ENCODE results near the gene JAML.
A peak's percentile ranks its signal among the peaks of the same experiment; 100 is the strongest.
"Not testable (repeated sequence)": the region's sequence is repeated elsewhere in the genome, so short reads cannot be mapped to it uniquely, and the experiment has no call there.

Gene JAML

DNA sequence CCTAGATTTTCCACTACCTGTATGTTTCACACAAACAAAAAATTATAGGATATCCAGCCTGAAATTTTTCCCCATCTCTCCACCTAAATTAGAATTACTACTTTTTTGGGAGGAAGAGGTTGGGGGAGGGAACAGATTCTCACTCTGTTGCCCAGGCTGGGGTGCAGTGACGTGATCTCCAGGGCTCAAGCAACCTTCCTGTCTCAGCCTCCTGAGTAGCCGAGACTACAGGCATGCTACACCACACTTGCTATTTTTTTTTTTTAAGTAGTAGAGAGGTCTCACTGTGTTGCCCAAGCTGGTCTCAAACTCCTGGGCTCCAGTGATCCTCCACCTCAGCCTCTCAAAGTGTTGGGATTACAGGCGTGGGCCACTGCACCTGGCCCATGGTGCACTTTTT lies 9.5 kb downstream of the JAML start:
- DNase-seq = no peak

DNA sequence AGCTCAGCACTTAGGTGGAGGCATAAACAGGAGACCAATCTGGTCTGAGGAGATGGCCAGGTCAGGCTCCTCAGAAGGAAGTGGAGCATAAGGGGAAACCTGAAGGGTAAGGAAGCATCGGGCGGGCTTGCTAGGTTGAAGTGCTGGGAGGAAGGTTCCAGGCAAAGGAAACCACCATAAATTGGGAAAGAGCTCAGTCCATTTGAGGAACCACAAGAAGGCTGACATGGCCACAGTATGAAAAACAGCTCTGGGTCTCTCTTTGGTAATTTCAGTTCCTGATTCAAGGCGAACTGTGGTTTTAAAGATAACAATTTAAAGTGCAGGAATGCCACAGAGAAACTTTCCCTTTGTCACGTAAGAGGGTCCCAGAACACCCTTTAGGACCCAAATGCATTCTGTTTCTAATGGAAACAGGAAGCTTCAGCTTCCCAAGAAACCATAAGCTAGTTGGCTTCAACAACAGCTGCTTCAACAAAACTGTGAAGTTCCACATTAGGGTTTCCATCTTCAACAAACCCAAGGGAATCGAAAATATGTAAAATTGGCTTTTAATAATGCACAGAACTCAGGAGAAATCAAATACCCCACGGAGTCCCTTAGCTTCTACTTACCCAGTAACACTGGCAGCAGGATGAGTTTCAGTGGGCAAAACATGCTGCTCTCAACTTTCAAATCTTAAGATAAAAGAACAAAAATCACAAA lies 10.4 kb downstream of the JAML start:
- DNase-seq = no peak

DNA sequence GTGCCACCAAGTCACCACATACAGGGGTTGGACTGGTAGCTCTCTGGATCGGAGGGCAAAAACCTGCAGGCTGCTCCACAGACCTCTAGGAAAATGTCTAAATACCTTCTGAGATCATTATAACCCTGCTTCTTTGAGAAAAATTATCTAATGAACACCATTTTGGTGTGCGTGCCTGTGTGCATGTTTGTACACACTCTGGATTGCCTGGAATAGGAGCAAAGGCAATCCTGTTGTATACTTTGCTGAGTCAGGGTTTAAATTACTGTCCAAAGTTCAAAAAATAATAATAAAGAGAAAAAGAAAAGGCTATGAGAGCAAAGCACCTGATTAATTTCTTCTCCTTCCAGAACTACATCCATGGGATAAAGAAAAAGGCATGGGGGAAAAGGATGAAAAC lies 11.0 kb downstream of the JAML start:
- no peak for DNase-seq

DNA sequence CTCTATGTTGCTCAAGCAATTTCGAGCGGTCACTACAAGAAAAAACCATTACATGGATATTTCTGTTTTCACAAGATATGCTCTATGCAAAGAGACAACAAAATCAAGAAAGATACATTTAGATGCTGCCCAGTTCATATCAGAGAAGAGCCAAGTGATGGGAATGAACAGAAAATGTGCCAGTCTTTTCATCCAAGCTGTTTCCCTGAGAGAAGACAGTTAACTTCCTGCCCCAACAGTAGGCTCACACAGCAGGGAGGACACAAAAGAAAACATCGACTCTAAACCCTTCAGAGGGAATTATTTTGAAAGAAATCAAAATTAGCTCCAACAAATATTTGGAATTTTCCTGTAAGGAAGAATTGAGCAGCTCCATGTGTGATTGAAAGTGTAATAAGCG lies 11.6 kb downstream of the JAML start:
- no peak for DNase-seq

DNA sequence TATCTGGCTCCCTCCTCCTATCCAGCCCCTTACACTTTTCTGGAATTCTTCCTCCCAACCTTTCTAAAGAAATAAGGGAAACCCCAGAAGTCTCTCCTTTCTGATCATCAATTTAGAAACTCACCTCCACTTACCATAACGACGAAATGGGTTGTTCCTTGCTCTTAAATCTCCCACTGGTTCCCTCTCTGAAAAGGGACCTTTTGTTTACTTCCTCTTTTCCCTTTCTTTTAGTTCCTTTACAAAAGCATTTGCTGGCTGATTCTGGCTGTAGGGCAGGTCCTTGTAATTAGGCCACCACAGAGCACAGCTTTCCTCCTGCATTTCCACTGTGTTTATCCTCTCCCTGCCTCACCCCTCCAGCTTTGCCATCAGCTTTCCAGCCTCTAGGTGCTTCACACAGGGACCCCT lies 12.0 kb downstream of the JAML start:
- no peak for DNase-seq

DNA sequence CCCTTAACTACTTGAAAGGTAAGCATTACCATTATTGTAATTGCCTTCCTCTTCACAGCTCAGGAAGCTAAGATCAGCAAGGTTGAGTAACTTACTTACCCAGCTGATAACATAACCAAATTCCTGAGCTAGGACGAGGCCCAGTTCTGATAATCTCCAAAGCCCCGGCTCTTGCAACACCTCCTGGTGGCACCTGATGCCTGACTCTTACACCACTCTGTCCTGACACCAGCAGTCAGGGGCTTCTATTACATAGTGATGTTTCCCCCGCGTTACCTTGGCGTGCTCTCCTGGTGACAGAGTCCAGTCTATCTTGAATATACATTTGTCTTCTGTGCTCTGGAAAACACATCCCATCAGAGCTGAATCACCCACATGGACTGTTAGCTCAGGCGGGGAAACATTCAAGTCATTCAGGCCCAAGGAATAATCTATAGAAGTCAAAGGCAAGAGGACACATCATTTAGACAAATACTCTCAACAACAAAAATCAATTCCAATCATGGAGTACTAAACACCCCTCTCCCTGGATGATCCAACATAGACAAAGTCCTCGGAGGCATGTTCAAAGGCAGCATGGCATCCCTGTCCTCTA lies 12.6 kb downstream of the JAML start:
- DNase-seq = no peak

DNA sequence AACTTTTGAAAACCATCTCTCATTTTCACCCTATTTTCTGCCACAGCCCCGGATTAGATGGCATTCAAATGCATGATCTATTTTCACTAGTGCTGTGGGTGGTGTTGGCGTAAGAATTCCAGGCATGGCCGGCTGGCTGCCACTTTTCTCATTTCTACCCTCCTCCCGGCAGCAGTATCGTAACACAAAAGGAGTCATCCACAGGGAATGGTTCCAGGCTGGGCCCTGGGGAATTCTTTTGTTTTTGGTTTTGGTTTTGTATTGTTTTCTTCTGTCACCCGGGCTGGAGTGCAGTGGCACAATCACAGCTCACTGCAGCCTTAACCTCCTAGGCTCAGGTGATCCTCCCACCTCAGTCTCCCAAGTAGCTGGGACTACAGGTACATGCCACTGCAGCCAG lies 13.8 kb downstream of the JAML start:
- no peak for DNase-seq

DNA sequence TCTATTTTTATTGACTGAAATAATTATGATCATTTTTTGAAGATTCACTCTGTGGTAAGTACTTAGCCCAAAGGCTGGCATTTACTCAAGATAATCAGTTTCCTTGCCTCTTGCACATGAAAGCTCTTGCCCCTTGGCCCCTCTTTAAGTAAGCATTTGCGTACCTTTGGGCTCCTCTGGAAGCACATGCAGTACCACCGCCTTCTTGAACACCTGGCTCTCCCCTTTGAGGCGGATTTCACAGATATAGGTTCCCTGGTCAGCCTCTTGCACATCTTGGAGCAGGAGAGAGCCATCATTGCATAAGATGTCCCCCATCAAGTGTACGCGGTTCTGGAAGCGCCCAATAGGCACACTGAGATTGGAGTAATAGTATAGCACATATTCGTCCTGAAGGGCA lies 14.5 kb downstream of the JAML start:
- DNase-seq = no peak

DNA sequence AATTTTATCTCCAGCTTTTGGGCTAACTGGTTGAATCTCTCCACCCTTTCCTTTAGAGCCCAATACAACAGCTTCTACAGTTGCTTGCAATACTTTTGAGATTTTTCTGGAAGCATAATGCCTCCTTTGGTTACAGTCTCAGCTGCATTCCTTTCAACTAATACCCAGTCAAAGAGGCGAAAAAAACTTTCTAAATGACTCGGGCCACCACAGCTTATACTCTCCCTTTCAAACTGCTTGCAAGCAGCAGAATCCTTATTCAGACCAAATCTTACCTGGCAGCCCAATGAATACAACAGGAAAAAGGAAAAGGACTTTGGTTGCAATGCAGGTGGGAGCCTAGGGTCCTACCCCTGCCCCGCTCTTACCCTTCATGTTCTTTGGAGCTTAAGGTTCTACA lies 15.8 kb downstream of the JAML start:
- no peak for DNase-seq

DNA sequence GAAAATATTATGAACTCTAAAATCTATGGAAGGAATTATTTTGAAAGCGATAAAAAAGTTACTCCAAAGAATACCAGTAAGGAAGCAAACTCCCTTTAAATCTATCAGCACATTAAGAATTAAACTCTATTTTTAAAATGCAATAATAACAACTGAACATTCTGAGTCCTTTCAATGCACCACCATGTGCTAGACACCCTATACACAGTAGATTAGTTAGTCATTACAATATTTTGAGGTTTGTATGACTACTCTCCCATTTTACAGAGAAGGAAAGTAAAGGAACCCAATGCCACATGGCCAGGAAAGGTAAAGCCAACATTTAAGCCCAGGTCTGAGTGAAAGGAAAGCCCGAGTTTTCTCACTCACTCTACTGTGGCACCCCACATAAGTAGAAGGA lies 17.7 kb downstream of the JAML start:
- DNase-seq = no peak

DNA sequence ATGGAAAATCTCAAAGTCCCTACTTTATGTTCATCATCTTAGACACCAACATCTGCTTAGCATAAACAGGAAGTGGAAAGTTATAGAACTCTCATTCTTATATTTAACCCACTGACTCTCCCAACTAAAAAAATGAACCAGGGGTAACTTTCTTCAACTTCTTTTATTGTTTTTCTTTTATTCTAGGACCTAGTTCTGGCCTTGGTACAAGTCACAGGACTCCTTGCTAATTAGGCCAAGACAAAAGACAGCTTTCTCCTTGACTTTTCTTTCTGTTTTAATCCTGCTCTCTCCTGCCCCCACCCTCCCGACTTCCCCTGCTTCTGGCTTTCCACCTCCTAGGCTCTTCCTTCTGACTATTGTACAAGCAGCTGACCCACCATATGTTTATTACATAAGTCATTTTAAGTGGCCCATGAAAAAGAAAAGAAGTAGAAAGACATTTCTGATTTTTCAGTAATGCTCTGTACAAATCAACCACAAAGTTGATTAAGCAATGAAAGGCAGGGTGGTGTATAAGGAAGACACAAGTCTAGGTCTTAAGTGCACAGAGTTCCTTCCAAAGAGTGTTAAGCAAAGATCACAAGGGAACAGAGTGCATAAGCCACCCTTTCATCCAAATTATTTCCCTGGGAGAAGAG lies 18.3 kb downstream of the JAML start:
- no peak for DNase-seq

DNA sequence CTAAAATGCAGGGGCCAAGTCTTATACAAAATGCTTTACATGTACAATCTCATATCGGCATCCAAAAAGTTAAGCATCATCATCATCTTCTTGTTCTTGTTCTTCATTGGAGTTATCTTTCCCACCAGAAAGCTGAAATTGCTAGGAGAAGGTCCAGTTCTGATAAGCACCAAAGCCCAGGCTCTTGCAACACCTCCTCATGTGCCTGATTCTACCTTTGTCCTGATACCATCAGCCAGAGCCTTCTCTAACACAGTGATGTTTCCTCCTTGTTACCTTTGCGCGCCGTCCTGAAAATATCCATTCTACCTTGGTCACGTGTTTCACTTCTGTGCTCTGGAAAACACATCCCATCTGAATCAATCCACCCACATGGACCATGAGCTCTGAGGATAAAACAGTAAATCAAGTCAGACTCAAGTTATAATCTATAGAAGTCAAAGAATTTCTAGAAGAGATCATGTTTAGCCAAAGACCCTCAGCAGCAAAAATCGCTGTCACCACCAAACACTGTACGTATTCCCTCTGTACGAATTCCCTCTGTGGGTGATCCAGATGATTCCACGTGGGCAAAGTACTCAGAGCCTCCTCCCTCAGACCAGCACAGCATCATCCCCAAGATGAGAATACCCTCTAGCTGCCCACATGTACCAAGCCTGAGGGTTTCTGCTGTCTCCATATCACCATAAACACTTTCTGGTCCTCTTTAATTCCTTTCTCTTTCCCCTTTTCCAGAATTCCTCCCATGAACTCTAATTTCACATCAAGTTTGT lies 19.0 kb downstream of the JAML start:
- no peak for DNase-seq

DNA sequence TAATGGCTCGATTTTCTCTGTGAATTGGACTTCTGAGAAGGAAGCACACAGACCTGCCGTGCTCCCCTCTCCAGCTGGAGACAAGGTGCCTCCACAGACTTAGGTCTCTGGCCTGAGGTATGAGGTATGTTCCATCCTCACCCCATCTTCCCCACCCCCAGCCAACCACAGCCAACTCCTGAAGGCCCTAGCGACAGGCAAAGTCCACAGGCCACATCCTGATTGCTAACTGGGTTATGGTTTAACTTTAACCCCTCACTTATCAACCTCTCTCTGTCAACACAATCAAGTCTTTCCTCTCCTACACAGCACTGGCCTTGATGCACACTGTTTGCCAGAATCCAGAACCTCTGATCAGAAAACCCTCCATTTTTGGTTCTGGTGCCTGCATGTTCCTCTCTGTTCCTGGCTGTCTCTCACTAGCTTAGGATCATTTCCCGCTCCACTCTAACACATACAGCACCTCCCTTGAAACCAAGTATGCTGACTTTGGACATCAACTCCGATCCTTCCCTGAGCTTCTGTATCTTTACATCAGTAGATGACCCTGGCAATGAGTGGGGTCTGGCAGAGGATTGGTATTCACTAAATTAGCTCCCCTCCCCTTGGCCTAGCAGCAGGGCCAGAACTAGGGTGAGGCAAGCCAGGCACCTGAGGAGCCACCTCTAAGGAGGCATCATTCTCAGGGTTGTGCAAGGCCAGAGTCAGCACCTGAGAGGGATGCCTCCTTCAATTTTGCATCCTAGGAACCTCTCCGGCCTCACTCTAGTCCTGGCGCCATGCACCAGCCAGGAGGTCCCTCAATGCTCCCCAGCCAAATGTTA lies 22.0 kb downstream of the JAML start:
- DNase-seq = no peak

DNA sequence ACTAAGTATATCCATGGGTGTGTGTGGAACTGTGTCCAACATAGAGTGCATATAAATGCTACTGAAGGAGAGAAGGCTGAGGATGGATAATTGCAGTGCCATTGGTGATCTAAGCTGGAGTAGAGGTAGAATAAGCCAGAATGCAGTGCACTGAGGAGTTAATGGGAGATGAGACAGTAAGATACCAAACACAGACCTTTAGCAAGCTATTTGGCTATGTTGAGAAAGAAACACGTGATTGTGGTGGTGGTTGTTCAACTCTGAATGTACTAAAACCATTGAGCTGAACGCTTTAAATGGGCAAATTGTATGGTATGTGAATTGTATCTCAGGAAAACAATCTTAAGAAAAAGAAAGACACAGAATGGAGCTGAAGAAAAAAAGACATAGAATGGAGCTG lies 22.8 kb downstream of the JAML start:
- DNase-seq = no peak

DNA sequence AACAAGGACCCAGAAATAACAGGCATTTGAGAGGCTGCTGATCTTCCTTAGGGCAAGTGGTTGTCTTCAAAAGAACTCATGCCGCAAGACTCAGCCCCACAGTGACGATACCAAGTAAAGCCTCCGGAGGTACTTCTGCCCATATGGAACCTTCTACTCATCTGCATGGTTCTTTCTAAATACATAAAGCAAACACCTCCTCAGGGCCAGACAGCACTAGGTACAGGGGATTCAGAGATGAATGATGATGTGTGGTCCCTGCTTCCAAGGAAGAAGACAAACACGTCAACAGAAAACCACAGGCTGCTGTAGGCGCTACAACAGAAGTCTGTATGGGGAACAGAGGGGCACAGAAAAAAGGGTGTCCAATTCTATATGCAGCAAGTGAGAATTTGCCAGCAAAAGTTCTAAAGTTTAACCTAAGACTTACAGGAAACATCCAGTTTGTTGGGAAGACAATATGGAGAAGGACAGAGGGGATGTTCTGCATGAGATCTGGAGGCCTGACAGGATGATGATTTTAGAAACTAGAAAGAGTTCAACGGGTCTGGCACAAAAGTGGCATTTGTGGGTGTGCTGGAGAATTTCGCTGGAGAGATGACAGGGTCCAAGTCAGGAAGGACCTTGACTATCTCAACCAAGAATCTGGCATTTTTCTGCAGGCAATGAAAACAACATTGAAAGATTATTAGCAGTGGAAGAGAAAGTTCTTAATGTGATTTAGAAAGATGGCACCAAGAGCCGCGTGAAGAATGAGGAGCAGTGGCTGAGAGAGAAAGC lies 23.7 kb downstream of the JAML start:
- no peak for DNase-seq

DNA sequence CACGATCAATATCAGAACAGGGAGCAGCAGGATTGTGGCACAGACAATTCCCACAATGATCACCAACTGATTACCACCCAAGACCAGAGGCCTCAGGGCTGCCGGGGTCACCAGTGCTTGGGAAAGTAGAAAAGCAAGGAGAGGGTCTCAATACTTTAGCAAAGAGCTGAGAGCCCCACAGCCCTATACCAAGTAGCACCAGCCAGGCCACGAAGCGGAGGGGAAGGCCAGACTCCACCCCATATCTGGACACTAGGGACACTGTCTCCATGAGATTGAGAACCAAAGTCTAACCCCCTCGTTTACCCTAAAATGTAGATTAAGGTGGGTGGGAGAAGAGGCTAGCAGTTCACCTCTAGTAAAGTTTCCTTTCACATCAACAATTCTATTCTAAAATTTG lies 24.3 kb downstream of the JAML start:
- DNase-seq = no peak

DNA sequence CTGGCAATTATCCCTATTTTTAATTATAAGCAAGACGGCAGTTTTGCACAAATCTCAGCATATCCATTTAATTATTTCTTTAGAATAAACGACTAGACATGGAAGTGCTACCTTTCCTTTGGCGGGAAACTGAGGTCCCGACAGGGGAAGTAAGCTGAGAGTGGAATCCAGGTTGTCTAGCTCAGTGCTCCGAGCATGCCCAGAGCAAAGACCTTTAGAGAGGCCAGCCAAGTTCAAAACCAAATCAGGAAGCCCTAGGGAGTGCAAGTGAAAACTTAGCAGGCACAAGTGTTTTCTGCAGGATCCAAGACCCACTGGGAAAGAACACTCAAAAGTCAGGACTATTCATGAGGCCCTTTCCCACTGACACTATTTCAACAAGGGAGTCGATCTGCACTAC lies 25.7 kb downstream of the JAML start:
- DNase-seq = no peak

DNA sequence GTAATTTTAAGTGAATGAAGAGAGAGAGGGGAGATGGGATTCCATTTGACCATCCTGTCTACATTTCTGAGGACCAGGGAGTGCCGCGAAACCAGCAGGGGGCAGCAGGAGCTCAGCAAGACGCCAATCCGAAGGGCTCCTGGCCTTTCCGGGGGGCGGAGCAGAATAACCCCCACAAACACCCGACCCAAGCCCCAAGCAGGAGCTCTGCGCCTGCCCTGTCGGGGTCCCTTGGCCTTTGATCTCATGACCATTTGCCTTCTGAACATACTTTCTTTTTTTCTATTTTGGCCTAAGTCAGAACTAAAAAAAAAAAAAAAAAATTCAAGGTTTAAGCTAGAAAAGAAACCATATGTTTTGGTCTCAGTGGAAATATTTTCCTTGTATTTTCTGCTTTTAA lies 26.4 kb downstream of the JAML start:
- DNase-seq = peak; percentile 66

DNA sequence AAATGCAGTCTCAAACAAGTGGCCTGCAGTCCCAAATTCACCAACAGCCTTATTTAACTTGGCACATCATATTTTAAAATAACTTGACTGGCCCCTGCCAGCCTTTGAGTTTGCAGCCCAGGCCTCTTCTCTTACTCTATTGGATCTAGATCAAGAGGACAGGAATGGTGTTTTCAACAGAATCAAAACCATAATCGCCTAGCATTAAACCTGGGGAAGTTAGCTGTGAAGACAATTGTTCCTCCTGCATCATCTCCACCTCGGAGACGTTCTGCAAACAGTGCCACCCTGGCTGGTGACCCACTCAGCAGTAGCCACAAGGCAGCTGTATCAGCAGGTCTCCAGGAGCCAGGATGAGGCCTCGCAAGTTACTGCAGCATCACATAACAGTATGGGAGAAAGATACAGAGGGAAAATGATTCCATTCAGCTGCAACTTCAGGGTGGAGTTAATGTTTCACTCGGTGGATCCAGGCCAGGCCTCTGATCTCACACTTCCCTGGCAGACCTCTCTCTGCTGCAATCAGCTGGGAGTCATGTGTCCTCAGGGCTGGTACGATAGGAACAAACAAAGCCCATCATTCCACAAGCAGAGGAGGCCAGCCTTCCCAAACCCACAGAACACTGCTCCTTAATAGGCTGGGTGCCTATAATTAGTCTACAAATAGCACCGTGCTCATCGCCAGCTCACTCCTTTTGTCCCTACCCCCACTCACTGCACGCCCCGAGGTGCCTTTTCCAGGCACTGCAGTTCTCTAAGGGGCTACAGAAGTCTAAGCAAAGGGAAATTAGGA lies 29.8 kb downstream of the JAML start:
- DNase-seq = peak; percentile 80

DNA sequence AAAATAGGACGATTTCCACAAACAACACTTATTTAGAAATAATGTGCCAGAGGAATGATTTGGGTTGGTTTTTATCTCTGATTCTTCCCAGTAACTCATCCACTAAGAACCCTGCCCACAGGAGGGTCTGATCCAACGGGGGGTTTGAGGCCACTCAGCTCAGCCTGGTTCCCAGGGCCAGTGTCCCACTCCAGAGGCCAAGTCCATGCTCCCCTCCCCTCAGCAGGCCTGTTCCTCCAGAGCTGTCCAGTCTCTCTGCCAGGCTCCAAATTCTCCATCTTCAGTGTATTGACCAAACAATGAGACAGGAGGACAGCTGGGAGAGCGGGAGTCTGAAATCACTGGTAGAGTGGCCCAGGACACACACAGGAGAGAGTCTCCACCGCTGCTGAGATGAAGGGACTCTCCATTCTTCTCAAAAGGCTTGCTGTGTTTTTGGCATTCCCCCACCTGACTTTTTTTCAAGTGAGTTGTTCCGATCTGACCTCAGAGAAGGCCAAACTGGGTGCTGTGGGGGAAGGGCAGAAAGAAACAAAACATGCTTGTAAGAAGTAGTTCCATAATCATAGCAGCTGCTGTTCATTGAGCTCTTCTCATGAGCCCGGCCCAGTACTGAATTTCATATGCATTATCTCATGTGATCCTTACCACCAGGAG lies 30.8 kb downstream of the JAML start:
- DNase-seq = no peak

DNA sequence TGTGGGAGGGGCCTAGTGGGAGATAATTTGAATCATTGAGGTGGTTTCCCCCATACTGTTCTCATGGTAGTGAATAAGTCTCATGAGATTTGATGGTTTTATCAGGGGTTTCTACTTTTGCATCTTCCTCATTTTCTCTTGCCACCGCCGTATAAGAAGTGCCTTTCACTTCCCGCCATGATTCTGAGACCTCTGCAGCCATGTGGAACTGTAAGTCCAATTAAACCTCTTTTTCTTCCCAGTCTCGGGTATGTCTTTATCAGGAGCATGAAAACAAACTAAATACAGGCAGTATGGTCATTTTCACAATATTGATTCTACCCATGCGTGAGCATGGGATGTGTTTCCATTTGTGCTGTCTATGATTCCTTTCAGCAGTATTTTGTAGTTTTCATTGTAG lies 32.0 kb downstream of the JAML start:
- not testable (repeated sequence) for DNase-seq
